SU-DHL-6 (cell line): ENCODE data around the gene FARS2.

ENCODE experiments used
- H2AFZ ChIP-seq: fragments of 200-600 bp; sonication (generic); 2 replicates; pipeline ENCODE4 v1.6.1; 2014; ENCODE audit warnings: low read depth, mild to moderate bottlenecking, moderate library complexity, mixed read lengths, antibody characterized with exemption, low read length; ENCODE audit not compliant: severe bottlenecking
- H3F3A ChIP-seq: fragments of 200-600 bp; shearing (Covaris generic); 2 replicates; pipeline ENCODE4 v1.6.0; 2016; ENCODE audit warnings: antibody characterized with exemption, mild to moderate bottlenecking; ENCODE audit not compliant: insufficient read depth
- H3K27ac ChIP-seq: fragments of 200-600 bp; sonication (generic); 2 replicates; pipeline ENCODE4 v1.5.1; 2016; ENCODE audit warnings: low read depth, mild to moderate bottlenecking, low read length, moderate library complexity, mixed read lengths
- H3K27me3 ChIP-seq: fragments of 200-600 bp; sonication (generic), shearing (Covaris generic); 2 replicates; pipeline ENCODE4 v1.6.0; 2014; ENCODE audit warnings: mild to moderate bottlenecking, low read length
- H3K36me3 ChIP-seq: fragments of 200-600 bp; sonication (generic); 2 replicates; pipeline ENCODE4 v1.6.1; 2014; ENCODE audit warnings: mild to moderate bottlenecking, low read length, mixed read lengths
- H3K4me2 ChIP-seq: fragments of 300-600, 200-600 bp; shearing (Covaris generic), sonication (generic); 2 replicates; pipeline ENCODE4 v1.6.0; 2014; ENCODE audit warnings: low read length, low read depth, mild to moderate bottlenecking; ENCODE audit not compliant: poor library complexity, severe bottlenecking
- H3K4me3 ChIP-seq: fragments of 200-600 bp; sonication (generic); 2 replicates; pipeline ENCODE4 v1.5.1; 2014; ENCODE audit warnings: antibody characterized with exemption, low read length, mild to moderate bottlenecking, mixed read lengths; ENCODE audit not compliant: insufficient read depth, poor library complexity, severe bottlenecking
- H3K79me2 ChIP-seq: fragments of 200-600 bp; sonication (generic); 2 replicates; pipeline ENCODE4 v1.6.1; 2014; ENCODE audit warnings: mild to moderate bottlenecking, low read length, moderate library complexity; ENCODE audit not compliant: insufficient read depth
- H3K9ac ChIP-seq: fragments of 200-600 bp; sonication (generic); 2 replicates; pipeline ENCODE4 v1.7.0; 2014; ENCODE audit warnings: mild to moderate bottlenecking, low read length
- H3K9me2 ChIP-seq: fragments of 200-600 bp; sonication (generic); replicated peaks from 2 replicates; pipeline ENCODE4 v1.6.1; 2014; ENCODE audit warnings: low read length; ENCODE audit not compliant: insufficient read depth
- H3K9me3 ChIP-seq: fragments of 200-600 bp; sonication (generic); 2 replicates; pipeline ENCODE4 v1.6.1; 2014; ENCODE audit warnings: low read length, mixed read lengths; ENCODE audit not compliant: insufficient read depth
- H4K20me1 ChIP-seq: fragments of 200-600 bp; sonication (generic); 2 replicates; pipeline ENCODE4 v1.6.1; 2014; ENCODE audit warnings: low read depth, mild to moderate bottlenecking, antibody characterized with exemption, low read length, moderate library complexity, mixed read lengths
- EZH2phosphoT487 ChIP-seq: fragments of 200-600 bp; sonication (generic), shearing (Covaris generic); conservative IDR thresholded peaks from 2 replicates; pipeline ENCODE4 v1.6.1; 2018; ENCODE audit warnings: mild to moderate bottlenecking, antibody characterized with exemption, low read length, moderate library complexity, mixed read lengths
- TF ChIP-seq, protein P1 (sequence below): fragments of 200-600 bp; sonication (generic); IDR thresholded peaks from one replicate; pipeline ENCODE4 v1.5.1; 2017; ENCODE audit warnings: antibody characterized with exemption, mild to moderate bottlenecking, low read length, moderate library complexity; ENCODE audit not compliant: insufficient read depth, poor library complexity, severe bottlenecking

The FARS2 gene

GRCh38 chr6:5712349-5713215 lies 451.3 kb downstream of the FARS2 start:
- Histone ChIP-seq H3K9me2 (no peaks in the 10 kb centered on the region), H3K79me2 (no peaks in the 10 kb centered on the region), H3F3A (no peaks in the 10 kb centered on the region), H3K27ac (no peak overlapping the region), H4K20me1 (no peaks in the 10 kb centered on the region), H3K4me2 (no peak overlapping the region), H3K9ac (no peak overlapping the region), H3K27me3 (no peaks in the 10 kb centered on the region), H3K36me3 (no peaks in the 10 kb centered on the region), H2AFZ (no peak overlapping the region), H3K9me3 (no peaks in the 10 kb centered on the region), H3K4me3 (no peak overlapping the region)
- no peak for TF ChIP-seq EZH2phosphoT487
- TF ChIP-seq, protein P1, sequence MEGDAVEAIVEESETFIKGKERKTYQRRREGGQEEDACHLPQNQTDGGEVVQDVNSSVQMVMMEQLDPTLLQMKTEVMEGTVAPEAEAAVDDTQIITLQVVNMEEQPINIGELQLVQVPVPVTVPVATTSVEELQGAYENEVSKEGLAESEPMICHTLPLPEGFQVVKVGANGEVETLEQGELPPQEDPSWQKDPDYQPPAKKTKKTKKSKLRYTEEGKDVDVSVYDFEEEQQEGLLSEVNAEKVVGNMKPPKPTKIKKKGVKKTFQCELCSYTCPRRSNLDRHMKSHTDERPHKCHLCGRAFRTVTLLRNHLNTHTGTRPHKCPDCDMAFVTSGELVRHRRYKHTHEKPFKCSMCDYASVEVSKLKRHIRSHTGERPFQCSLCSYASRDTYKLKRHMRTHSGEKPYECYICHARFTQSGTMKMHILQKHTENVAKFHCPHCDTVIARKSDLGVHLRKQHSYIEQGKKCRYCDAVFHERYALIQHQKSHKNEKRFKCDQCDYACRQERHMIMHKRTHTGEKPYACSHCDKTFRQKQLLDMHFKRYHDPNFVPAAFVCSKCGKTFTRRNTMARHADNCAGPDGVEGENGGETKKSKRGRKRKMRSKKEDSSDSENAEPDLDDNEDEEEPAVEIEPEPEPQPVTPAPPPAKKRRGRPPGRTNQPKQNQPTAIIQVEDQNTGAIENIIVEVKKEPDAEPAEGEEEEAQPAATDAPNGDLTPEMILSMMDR: no peak

GRCh38 chr6:5713519-5713918 lies 452.2 kb downstream of the FARS2 start:
- no peaks in the 10 kb centered on the region for H3K27me3 ChIP-seq
- no peak overlapping the region for H3K4me2 ChIP-seq
- H3K27ac ChIP-seq: no peak overlapping the region
- no peaks in the 10 kb centered on the region for H3K9me3 ChIP-seq
- H3K9ac ChIP-seq: no peak overlapping the region
- TF ChIP-seq EZH2phosphoT487: no peak
- TF ChIP-seq, protein P1: no peak
- no peaks in the 10 kb centered on the region for H3K79me2 ChIP-seq
- no peak overlapping the region for H2AFZ ChIP-seq
- no peaks in the 10 kb centered on the region for H4K20me1 ChIP-seq
- no peaks in the 10 kb centered on the region for H3K36me3 ChIP-seq
- no peak overlapping the region for H3K4me3 ChIP-seq
- H3K9me2 ChIP-seq: no peaks in the 10 kb centered on the region
- H3F3A ChIP-seq: no peaks in the 10 kb centered on the region

- no peaks in the 10 kb centered on the region for H4K20me1 ChIP-seq
- no peaks in the 10 kb centered on the region for H3K9me2 ChIP-seq
- H3F3A ChIP-seq: no peaks in the 10 kb centered on the region
- TF ChIP-seq, protein P1: no peak
- no peak for TF ChIP-seq EZH2phosphoT487
- no peaks in the 10 kb centered on the region for H3K9me3 ChIP-seq
- H3K27me3 ChIP-seq: no peaks in the 10 kb centered on the region
- no peaks in the 10 kb centered on the region for H3K36me3 ChIP-seq
- H3K79me2 ChIP-seq: no peaks in the 10 kb centered on the region
- H2AFZ ChIP-seq: peak overlapping the region; percentile 23
- peak overlapping the region; percentile 13 for H3K4me2 ChIP-seq
- no peak overlapping the region for H3K4me3 ChIP-seq
- no peak overlapping the region for H3K27ac ChIP-seq
- H3K9ac ChIP-seq: no peak overlapping the region
Measured at GRCh38 chr6:5718231-5718947, 457.1 kb downstream of the FARS2 start.
